HG03520 (cell line): Measurements from ENCODE around the gene UBXN6.

Experiments
- ATAC-seq: cut with Tn5 transposase; IDR thresholded peaks from one replicate; pipeline ENCODE4 v1.9.1; 2021; ENCODE audit warnings: mild to moderate bottlenecking, moderate library complexity; ENCODE audit not compliant: unreplicated experiment

The UBXN6 gene

GRCh38 chr19:4443188-4443587, 14.4 kb downstream of the UBXN6 start:
- no peak for ATAC-seq

GRCh38 chr19:4442819-4443146, 14.8 kb downstream of the UBXN6 start:
- ATAC-seq: no peak

GRCh38 chr19:4441994-4442818, 15.4 kb downstream of the UBXN6 start:
- ATAC-seq: no peak

GRCh38 chr19:4439243-4439642, 18.4 kb downstream of the UBXN6 start:
- ATAC-seq: no peak

- ATAC-seq: no peak
Observed at GRCh38 chr19:4437103-4437502, 20.5 kb downstream of the UBXN6 start.

GRCh38 chr19:4436231-4436630, 21.4 kb downstream of the UBXN6 start:
- no peak for ATAC-seq

GRCh38 chr19:4434391-4434790, 23.2 kb downstream of the UBXN6 start:
- no peak for ATAC-seq

- ATAC-seq: no peak
Observed at GRCh38 chr19:4432918-4433506, 24.6 kb downstream of the UBXN6 start.

GRCh38 chr19:4431808-4432674, 25.6 kb downstream of the UBXN6 start:
- no peak for ATAC-seq

- ATAC-seq: no peak
Observed at GRCh38 chr19:4431296-4431695, 26.3 kb downstream of the UBXN6 start.

GRCh38 chr19:4430760-4431159, 26.8 kb downstream of the UBXN6 start:
- ATAC-seq: no peak

GRCh38 chr19:4429771-4430171, 27.8 kb downstream of the UBXN6 start:
- ATAC-seq: no peak

GRCh38 chr19:4429256-4429655, 28.3 kb downstream of the UBXN6 start:
- no peak for ATAC-seq

- ATAC-seq: no peak
Observed at GRCh38 chr19:4428326-4428975, 29.1 kb downstream of the UBXN6 start.

GRCh38 chr19:4425537-4425936, 32.1 kb downstream of the UBXN6 start:
- ATAC-seq: no peak

GRCh38 chr19:4423416-4424126, 34.0 kb downstream of the UBXN6 start:
- ATAC-seq: no peak

- ATAC-seq: no peak
Observed at GRCh38 chr19:4416268-4416667, 41.3 kb downstream of the UBXN6 start.

GRCh38 chr19:4415352-4415751, 42.2 kb downstream of the UBXN6 start:
- no peak for ATAC-seq

GRCh38 chr19:4414800-4415321, 42.7 kb downstream of the UBXN6 start:
- no peak for ATAC-seq

GRCh38 chr19:4414144-4414799, 43.3 kb downstream of the UBXN6 start:
- no peak for ATAC-seq
